Measurements from ENCODE around the gene LZTR1. TPM values are rescaled to one million over a fixed set of nuclear protein-coding genes. Genes with fewer than 3 reads are reported as not detected.
"Not testable (repeated sequence)": the region's sequence is repeated elsewhere in the genome, so short reads cannot be mapped to it uniquely, and the experiment has no call there.

LZTR1 gene
- polyA plus RNA-seq (2011; rRNA removed), result 28.3 and 32.3 TPM in 2 replicates
- 51.6 and 64.2 TPM in 2 replicates for polyA minus RNA-seq (2011; rRNA and poly(A)+ RNA removed)

- POLR2A ChIA-PET, result interaction anchor here (0.6 to 1.5 kb wide), 17 partner anchors 8 to 178 kb away, joined by 3 to 21 read pairs (median 4); partner anchors contain the start of genes CRKL, LRRC74B, P2RX6 and THAP7
- peak; percentile 53 for DNase-seq (ENCODE audit: low read depth, low spot score)
- peak within 1 kb of the TSS; percentile 75 for H3K27ac ChIP-seq (ENCODE audit: low read depth, low read length)
- H3K4me3 ChIP-seq (ENCODE audit: low read depth, low read length), result peak within 1 kb of the TSS; percentile 92
- no peaks in the 10 kb centered on the region for H3K27me3 ChIP-seq (ENCODE audit: control insufficient read depth, insufficient read depth, low read length)
- peak; percentile 71 for TF ChIP-seq CTCF (IDR thresholded peaks at IDR 0.05; ENCODE audit: low read depth, low read length)
- peaks cover 16% of the 10 kb centered on the region for H3K9me3 ChIP-seq (ENCODE audit: control insufficient read depth, insufficient read depth, low read length)
- CTCF ChIA-PET, result interaction anchor here (0.6 to 1.9 kb wide), 8 partner anchors 9 to 678 kb away, joined by 3 to 6 read pairs (median 3); partner anchors contain the start of genes CRKL and P2RX6
Observed at GRCh38 chr22:20981787-20982562, at the start of gene LZTR1. Gene LZTR1 (plus strand): TSS chr22:20982297. CDS start chr22:20982372, 75 bp downstream.

DNA sequence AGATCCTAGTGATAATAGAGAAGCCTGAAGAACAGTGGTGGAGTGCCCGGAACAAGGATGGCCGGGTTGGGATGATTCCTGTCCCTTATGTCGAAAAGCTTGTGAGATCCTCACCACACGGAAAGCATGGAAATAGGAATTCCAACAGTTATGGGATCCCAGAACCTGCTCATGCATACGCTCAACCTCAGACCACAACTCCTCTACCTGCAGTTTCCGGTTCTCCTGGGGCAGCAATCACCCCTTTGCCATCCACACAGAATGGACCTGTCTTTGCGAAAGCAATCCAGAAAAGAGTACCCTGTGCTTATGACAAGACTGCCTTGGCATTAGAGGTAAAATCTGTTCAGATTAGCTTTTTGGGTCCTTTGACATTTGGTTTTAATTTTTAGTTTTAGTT is 48.2 kb upstream of the LZTR1 start:
- CTCF ChIA-PET, result interaction anchor here (0.6 kb wide), 1 partner anchor 154 kb away, joined by 3 read pairs; no protein-coding TSS in a partner anchor

GRCh38 chr22:20935049-20935448 is 47.0 kb upstream of the LZTR1 start:
- H3K27me3 ChIP-seq (ENCODE audit: control insufficient read depth, insufficient read depth, low read length); H3K4me3 ChIP-seq (ENCODE audit: low read depth, low read length); DNase-seq (ENCODE audit: low read depth, low spot score); H3K27ac ChIP-seq (ENCODE audit: low read depth, low read length); POLR2A ChIA-PET; H3K9me3 ChIP-seq (ENCODE audit: control insufficient read depth, insufficient read depth, low read length): not testable (repeated sequence)
- CTCF ChIA-PET, result interaction anchor here (0.5 kb wide), 1 partner anchor 50 kb away, joined by 7 read pairs; no protein-coding TSS in a partner anchor

More for the DNA sequence above, 48.2 kb upstream of the LZTR1 start:
- POLR2A ChIA-PET, result interaction anchor here (0.7 kb wide), 1 partner anchor 68 kb away, joined by 10 read pairs; the partner anchor contains the start of gene THAP7
- H3K9me3 ChIP-seq (ENCODE audit: control insufficient read depth, insufficient read depth, low read length), result no peaks in the 10 kb centered on the region
- H3K27ac ChIP-seq (ENCODE audit: low read depth, low read length), result no peak overlapping the region
- DNase-seq (ENCODE audit: low read depth, low spot score), result no peak
- no peak overlapping the region for H3K4me3 ChIP-seq (ENCODE audit: low read depth, low read length)
- no peaks in the 10 kb centered on the region for H3K27me3 ChIP-seq (ENCODE audit: control insufficient read depth, insufficient read depth, low read length)
- TF ChIP-seq CTCF (IDR thresholded peaks at IDR 0.05; ENCODE audit: low read depth, low read length), result no peak

GRCh38 chr22:20935780-20936539 is 46.1 kb upstream of the LZTR1 start:
- DNase-seq (ENCODE audit: low read depth, low spot score); H3K27ac ChIP-seq (ENCODE audit: low read depth, low read length); H3K4me3 ChIP-seq (ENCODE audit: low read depth, low read length); POLR2A ChIA-PET; CTCF ChIA-PET; H3K27me3 ChIP-seq (ENCODE audit: control insufficient read depth, insufficient read depth, low read length); H3K9me3 ChIP-seq (ENCODE audit: control insufficient read depth, insufficient read depth, low read length): not testable (repeated sequence)

GRCh38 chr22:20937031-20937793 is 44.9 kb upstream of the LZTR1 start:
- no peak for DNase-seq (ENCODE audit: low read depth, low spot score)
- no peak for TF ChIP-seq CTCF (IDR thresholded peaks at IDR 0.05; ENCODE audit: low read depth, low read length)
- Histone ChIP-seq H3K27ac (ENCODE audit: low read depth, low read length) (no peak overlapping the region), H3K9me3 (ENCODE audit: control insufficient read depth, insufficient read depth, low read length) (no peaks in the 10 kb centered on the region), H3K4me3 (ENCODE audit: low read depth, low read length) (no peak overlapping the region), H3K27me3 (ENCODE audit: control insufficient read depth, insufficient read depth, low read length) (no peaks in the 10 kb centered on the region)
- ChIA-PET POLR2A (no interaction called here), CTCF (interaction anchor here (0.6 to 1.4 kb wide), 4 partner anchors 16 to 89 kb away, joined by 3 to 8 read pairs (median 5); partner anchors contain the start of gene CRKL)
